ENCODE measurements around the gene INAVA.
"Not testable (repeated sequence)": the region's sequence is repeated elsewhere in the genome, so short reads cannot be mapped to it uniquely, and the experiment has no call there.

DNA sequence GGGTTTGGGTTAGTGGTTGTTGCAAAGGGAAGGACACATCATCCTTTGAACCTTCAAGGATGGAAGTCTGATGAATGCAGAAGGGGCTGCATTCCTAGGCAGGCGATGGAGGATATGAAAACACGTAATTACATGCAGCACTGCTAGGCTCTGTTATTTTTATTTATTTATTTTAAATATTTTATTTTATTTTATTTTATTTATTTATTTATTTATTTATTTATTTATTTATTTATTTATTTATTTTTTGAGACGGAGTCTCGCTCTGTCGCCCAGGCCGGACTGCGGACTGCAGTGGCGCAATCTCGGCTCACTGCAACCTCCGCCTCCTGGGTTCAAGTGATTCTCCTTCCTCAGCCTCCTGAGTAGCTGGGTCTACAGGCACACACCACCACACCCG is 69.2 kb downstream of the INAVA start:
- TF ChIP-seq, protein P1, sequence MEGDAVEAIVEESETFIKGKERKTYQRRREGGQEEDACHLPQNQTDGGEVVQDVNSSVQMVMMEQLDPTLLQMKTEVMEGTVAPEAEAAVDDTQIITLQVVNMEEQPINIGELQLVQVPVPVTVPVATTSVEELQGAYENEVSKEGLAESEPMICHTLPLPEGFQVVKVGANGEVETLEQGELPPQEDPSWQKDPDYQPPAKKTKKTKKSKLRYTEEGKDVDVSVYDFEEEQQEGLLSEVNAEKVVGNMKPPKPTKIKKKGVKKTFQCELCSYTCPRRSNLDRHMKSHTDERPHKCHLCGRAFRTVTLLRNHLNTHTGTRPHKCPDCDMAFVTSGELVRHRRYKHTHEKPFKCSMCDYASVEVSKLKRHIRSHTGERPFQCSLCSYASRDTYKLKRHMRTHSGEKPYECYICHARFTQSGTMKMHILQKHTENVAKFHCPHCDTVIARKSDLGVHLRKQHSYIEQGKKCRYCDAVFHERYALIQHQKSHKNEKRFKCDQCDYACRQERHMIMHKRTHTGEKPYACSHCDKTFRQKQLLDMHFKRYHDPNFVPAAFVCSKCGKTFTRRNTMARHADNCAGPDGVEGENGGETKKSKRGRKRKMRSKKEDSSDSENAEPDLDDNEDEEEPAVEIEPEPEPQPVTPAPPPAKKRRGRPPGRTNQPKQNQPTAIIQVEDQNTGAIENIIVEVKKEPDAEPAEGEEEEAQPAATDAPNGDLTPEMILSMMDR (IDR thresholded peaks at IDR 0.05), result not testable (repeated sequence)
- TF ChIP-seq POLR2A (IDR thresholded peaks at IDR 0.05), result not testable (repeated sequence)

All from adrenal gland (tissue), 5 donors.